ENCODE results near the gene C2CD4D.

Gene C2CD4D

DNA sequence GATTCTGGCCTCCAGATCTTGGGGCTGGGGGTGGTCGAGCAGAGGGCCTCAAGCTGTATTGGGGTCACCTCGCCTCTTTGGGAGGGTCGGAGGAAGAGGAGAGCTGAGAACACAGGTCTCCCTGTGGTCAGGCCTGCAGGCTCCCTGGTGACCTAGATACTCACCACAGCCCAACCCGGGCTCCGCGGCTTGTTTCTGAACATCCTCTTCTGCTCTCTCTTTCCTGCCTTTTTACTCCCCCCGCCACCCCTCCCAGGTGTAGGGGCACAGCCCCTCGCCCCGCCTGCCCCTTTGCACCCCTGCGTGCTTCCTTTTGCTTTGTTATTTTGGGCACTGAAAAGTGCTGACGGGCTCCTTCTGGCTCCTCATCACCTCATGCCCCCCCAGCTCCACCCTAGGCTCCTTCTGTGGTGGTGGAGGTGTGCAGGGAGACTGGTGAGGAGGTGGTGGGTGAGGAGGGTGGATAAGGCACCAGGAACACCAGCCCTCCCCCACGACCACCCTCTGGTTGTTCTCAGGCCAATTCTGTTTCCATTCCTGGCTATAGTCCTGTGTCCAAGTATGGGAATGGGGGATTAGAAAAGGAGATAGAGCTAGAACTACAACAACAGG is 23.8 kb downstream of the C2CD4D start:
- Mint-ChIP-seq H3K9me3 (no peaks in the 10 kb centered on the region), H3K27me3 (ENCODE audit: low read depth) (peaks cover 36% of the 10 kb centered on the region)

DNA sequence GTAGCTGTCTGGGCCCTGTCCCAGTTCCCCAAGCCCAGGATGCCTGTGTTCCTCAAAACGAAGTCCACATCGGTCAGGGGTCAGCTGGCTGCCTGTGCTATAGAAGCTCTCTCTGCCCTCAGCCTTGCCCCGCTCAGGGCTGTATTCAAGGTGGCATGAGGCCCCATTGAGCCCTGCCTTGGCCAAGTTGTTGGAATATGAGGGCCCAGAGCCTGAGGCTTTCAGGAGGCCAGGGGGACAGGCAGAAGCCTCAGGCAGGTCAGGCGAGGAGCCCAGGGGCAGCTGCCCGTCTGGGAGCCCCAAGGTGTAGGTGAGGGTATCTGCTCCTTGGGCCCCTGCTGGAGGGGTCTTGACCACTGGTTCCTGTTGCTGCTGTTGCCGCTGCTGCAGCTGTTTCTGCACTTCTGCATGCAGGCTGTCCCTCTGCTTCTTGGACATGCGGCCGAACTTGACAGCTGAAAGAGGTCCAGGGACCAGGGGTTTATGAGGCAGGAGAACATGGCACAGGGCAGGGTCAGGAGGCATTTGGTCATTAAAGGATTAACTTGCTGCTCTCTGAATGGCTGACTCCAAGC is 24.6 kb downstream of the C2CD4D start:
- peaks cover 36% of the 10 kb centered on the region for H3K27me3 Mint-ChIP-seq (ENCODE audit: low read depth)
- no peaks in the 10 kb centered on the region for H3K9me3 Mint-ChIP-seq
- H3K4me3 Mint-ChIP-seq = no peak overlapping the region
- H3K27ac Mint-ChIP-seq = no peak overlapping the region
- TF ChIP-seq, protein P1, sequence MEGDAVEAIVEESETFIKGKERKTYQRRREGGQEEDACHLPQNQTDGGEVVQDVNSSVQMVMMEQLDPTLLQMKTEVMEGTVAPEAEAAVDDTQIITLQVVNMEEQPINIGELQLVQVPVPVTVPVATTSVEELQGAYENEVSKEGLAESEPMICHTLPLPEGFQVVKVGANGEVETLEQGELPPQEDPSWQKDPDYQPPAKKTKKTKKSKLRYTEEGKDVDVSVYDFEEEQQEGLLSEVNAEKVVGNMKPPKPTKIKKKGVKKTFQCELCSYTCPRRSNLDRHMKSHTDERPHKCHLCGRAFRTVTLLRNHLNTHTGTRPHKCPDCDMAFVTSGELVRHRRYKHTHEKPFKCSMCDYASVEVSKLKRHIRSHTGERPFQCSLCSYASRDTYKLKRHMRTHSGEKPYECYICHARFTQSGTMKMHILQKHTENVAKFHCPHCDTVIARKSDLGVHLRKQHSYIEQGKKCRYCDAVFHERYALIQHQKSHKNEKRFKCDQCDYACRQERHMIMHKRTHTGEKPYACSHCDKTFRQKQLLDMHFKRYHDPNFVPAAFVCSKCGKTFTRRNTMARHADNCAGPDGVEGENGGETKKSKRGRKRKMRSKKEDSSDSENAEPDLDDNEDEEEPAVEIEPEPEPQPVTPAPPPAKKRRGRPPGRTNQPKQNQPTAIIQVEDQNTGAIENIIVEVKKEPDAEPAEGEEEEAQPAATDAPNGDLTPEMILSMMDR (IDR thresholded peaks at IDR 0.05; ENCODE audit: unreplicated experiment in 3 of 3) = no peak
- peaks cover 11% of the 10 kb centered on the region for H3K4me1 Mint-ChIP-seq
- no peaks in the 10 kb centered on the region for H3K36me3 Mint-ChIP-seq (ENCODE audit: low read depth)

More for the DNA sequence above, 23.8 kb downstream of the C2CD4D start:
- Mint-ChIP-seq H3K36me3 (ENCODE audit: low read depth) (no peaks in the 10 kb centered on the region), H3K4me1 (peaks cover 11% of the 10 kb centered on the region), H3K4me3 (no peak overlapping the region), H3K27ac (no peak overlapping the region)
- TF ChIP-seq, protein P1 (IDR thresholded peaks at IDR 0.05; ENCODE audit: unreplicated experiment in 3 of 3) = no peak

DNA sequence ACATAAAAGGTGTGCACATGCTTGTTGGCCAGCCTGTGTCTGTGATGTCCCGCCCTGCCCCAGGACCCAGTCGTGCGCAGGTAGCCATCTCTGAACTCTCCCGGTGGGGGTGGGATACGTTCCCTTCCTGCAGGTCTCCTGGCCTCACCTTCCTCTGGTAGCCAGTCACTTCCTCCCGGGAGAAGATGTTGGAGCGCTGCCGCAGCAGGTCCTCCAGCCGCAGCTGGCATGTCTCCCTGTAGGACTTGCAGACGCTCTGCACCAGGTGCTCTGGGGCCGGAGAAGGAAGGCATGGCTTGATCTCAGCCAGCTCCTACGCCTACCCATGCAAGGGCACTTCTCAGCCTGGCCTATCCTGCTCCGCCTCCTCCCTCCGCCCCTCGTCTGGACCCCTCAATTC is 25.2 kb downstream of the C2CD4D start:
- Mint-ChIP-seq H3K36me3 (ENCODE audit: low read depth) (no peaks in the 10 kb centered on the region), H3K27ac (no peak overlapping the region), H3K27me3 (ENCODE audit: low read depth) (peaks cover 34% of the 10 kb centered on the region), H3K4me3 (no peak overlapping the region), H3K4me1 (peaks cover 11% of the 10 kb centered on the region), H3K9me3 (no peaks in the 10 kb centered on the region)
- TF ChIP-seq, protein P1 (IDR thresholded peaks at IDR 0.05; ENCODE audit: unreplicated experiment in 3 of 3) = no peak

DNA sequence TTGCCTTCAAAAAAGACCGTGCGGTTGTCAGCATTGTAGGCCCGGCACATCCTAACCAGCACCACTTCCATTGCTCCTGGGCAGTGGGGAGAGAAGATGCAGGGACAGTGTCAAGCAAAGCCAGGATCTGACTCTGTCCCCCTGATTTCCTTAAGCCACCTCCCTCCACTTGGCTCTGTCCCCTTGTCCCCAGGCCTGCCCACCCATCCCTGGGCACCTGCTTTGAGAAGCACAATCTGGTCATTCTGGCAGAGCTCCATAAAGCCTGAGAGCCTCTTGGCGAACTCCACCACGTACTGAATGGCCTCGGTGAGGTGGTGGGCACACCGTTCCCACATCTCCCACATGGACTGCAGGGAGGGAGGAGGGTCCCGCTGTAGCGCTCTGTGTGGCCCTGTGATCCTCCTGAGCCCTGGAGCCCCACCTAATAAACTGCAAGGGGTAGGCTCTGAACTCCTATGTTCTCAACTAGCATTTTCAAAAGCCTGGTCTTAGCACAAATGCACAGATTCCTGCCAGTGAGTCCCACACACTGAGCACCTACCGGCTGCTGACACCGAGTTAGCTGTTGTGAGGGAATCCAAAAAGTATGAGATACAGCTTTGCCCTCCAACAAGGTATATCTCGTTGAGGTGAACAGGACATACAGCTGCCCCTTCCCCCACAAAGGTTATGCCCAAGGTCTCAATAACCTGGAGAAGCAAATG is 26.2 kb downstream of the C2CD4D start:
- Mint-ChIP-seq H3K36me3 (ENCODE audit: low read depth) (no peaks in the 10 kb centered on the region), H3K27ac (no peak overlapping the region), H3K4me3 (no peak overlapping the region), H3K9me3 (no peaks in the 10 kb centered on the region), H3K4me1 (peaks cover 11% of the 10 kb centered on the region), H3K27me3 (ENCODE audit: low read depth) (peaks cover 35% of the 10 kb centered on the region)
- TF ChIP-seq, protein P1 (IDR thresholded peaks at IDR 0.05; ENCODE audit: unreplicated experiment in 3 of 3) = no peak

DNA sequence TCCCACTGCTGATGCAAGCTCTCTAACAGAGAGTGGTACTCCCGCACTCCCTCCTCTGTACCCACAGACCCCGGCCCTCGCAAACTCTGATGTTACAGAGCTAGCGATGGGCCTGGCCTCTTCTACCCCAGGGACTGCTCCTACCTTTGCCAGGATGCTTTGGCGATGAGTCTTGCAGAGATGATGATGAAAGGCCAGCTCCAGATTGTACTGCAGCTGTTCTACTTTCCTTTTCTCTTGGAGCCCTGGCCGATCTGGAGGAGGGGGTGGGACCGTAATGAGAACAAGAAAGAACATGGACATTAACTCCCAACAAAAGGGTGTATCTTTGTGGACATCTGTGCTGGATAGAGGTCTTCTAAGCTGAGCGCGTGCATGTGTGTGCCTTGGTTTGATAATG is 28.4 kb downstream of the C2CD4D start:
- no peaks in the 10 kb centered on the region for H3K9me3 Mint-ChIP-seq
- H3K27ac Mint-ChIP-seq = no peak overlapping the region
- H3K36me3 Mint-ChIP-seq (ENCODE audit: low read depth) = no peaks in the 10 kb centered on the region
- TF ChIP-seq, protein P1 (IDR thresholded peaks at IDR 0.05; ENCODE audit: unreplicated experiment in 3 of 3) = no peak
- no peaks in the 10 kb centered on the region for H3K4me1 Mint-ChIP-seq
- peaks cover 37% of the 10 kb centered on the region for H3K27me3 Mint-ChIP-seq (ENCODE audit: low read depth)
- H3K4me3 Mint-ChIP-seq = no peak overlapping the region

All from nephron (organoid).